AG04450 (cell line): ENCODE measurements around the gene SAMSN1. TPM values are rescaled to one million over a fixed set of nuclear protein-coding genes. Genes with fewer than 3 reads are reported as not detected.

Experiments used
- CTCF ChIA-PET: fragments of 300-600, 350-600 bp; formaldehyde crosslinking; extraction: SDS; loops from one replicate; lab custom pipeline; 2022; ENCODE audit warnings: antibody characterized with exemption, inconsistent platforms; lab: Charles Lee
- POLR2A ChIA-PET: fragments of 350-600 bp; formaldehyde crosslinking; extraction: SDS; loops from one replicate; lab custom pipeline; 2021; ENCODE audit warnings: antibody characterized with exemption, inconsistent platforms; lab: Yijun Ruan, JAX
- DNase-seq: peaks from one replicate; pipeline ENCODE4 v3.0.0-alpha.2; 2011; ENCODE audit warnings: low read depth, low spot score
- H3K27ac ChIP-seq: one replicate; pipeline ENCODE4 v1.5.1; 2012; ENCODE audit warnings: low read depth, low read length, control low read depth
- H3K27me3 ChIP-seq: one replicate; pipeline ENCODE4 v1.6.0; 2012; ENCODE audit warnings: low read length; ENCODE audit not compliant: control insufficient read depth, insufficient read depth
- H3K4me3 ChIP-seq: 2 replicates; pipeline ENCODE4 v1.5.1; 2011; ENCODE audit warnings: mild to moderate bottlenecking, low read depth, low read length, control low read depth
- H3K9me3 ChIP-seq: 2 replicates; pipeline ENCODE4 v1.5.1; 2012; ENCODE audit warnings: low read length; ENCODE audit not compliant: control insufficient read depth, insufficient read depth
- polyA plus RNA-seq: library from polyadenylated mRNA; depleted of rRNA; stranded (reverse); fragments of >200 nt; gene quantifications from 2 replicates; pipeline ENCODE4 v1.2.3, GENCODE V29; 2011
- TF ChIP-seq, protein P1 (sequence below): IDR thresholded peaks from 2 replicates; pipeline ENCODE4 v1.5.1; 2011; ENCODE audit warnings: low read depth, low read length, control low read depth, inconsistent platforms

SAMSN1 gene
- polyA plus RNA-seq, 1 experiment = not detected

DNA sequence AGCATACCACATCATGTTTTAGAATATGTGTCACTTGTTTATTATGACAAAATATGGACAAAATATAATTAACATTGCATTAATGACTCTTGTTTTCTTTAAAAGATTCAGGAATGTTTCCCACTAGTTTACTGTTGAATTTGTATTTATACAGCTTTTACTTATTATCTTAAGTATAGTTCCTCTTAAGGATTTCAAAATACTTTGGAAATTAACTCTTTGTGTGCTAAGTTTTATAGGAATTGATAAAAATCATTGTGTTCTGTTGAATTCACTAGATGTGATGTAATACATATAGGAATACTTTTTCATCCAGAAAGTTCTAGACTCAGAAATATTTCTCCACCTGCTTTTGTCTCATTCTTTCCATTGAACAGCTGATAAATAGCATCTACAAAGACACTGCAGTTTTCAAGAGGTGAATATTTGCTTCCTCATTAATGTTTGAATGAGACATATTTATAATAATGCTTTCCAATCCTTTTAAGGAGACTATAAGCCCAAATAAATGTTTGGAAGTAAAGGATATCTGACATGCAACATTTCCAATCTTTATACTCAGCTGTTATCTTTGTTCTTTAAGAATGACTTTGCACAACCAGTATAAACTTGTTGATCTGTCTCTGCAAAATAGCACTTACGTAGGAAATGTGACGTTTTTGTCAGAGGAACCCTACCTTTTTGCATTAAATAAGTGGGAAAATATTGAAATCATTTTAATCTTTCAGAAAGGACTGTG, 38.4 kb upstream of the SAMSN1 start:
- CTCF ChIA-PET = no interaction called here
- peaks cover 5% of the 10 kb centered on the region; the same call in 1 of the 2 replicates for H3K9me3 ChIP-seq
- DNase-seq = no peak
- TF ChIP-seq, protein P1, sequence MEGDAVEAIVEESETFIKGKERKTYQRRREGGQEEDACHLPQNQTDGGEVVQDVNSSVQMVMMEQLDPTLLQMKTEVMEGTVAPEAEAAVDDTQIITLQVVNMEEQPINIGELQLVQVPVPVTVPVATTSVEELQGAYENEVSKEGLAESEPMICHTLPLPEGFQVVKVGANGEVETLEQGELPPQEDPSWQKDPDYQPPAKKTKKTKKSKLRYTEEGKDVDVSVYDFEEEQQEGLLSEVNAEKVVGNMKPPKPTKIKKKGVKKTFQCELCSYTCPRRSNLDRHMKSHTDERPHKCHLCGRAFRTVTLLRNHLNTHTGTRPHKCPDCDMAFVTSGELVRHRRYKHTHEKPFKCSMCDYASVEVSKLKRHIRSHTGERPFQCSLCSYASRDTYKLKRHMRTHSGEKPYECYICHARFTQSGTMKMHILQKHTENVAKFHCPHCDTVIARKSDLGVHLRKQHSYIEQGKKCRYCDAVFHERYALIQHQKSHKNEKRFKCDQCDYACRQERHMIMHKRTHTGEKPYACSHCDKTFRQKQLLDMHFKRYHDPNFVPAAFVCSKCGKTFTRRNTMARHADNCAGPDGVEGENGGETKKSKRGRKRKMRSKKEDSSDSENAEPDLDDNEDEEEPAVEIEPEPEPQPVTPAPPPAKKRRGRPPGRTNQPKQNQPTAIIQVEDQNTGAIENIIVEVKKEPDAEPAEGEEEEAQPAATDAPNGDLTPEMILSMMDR = no peak
- no peak overlapping the region for H3K4me3 ChIP-seq
- POLR2A ChIA-PET = no interaction called here
- no peaks in the 10 kb centered on the region for H3K27me3 ChIP-seq
- no peak overlapping the region for H3K27ac ChIP-seq

DNA sequence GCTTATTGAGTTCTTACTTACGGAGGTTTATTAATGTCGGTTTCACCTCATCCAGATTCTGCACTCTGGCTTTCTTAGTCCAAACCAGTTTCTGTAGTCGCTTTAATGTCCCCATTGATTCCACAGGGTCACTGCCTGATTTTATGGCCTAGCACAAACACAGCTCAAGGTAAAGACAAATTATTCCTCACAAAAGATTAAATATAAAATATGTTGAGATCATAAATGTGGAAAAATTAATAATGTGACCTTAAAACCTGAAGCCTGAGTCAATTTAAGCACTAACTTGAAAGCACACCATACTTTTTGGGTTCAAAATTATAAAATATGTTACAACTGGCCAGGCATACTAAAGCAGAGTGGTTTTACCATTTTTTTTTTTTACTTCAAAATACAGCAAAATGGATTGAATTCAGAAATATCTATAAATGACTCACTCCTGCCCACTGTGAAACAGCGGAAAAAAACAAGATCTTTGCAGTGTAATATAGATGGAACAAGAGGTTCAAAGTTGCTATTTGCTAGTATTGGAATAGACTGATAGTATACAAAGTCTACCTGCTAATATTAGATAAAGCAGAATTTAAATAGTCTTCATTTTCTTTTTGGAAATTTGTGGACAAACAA, 37.6 kb upstream of the SAMSN1 start:
- ChIA-PET POLR2A (no interaction called here), CTCF (no interaction called here)
- H3K9me3 ChIP-seq = peaks cover 5% of the 10 kb centered on the region; the same call in 1 of the 2 replicates
- H3K4me3 ChIP-seq = no peak overlapping the region
- no peaks in the 10 kb centered on the region for H3K27me3 ChIP-seq
- no peak for DNase-seq
- TF ChIP-seq, protein P1 = no peak
- H3K27ac ChIP-seq = no peak overlapping the region

DNA sequence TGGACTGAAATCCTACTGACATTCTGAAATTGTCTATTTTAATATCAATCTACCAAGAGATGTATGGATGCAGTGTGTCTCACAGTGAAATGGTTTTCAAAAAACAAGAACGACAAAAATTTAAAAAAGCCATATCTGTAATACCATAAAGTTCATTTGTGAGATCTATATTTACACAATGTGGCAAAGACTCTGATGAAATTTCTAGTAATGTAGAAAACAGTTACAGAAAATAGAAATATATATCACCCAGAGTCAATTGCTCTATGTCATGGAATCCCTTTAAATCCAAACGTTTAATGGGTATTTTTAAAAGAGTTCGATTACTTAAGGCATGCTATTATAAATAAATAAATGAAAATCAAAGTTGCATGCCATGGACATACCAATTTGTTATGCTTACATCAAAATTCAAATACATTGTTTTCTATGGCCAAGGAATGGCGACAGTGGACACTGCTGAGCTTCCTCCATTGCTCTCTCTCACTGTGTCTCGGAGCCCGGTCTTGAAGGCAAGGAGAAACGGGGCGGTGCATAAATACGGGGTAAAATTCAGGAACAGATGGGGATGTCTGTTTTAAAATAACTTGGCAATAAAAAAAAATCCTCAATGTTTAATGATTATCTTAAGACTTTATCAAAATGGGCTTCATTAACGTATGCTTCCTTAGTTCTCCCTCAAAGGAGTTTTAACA, 37.0 kb upstream of the SAMSN1 start:
- POLR2A ChIA-PET = no interaction called here
- Histone ChIP-seq H3K4me3 (no peak overlapping the region), H3K27me3 (no peaks in the 10 kb centered on the region), H3K9me3 (peaks cover 5% of the 10 kb centered on the region; the same call in 1 of the 2 replicates), H3K27ac (no peak overlapping the region)
- CTCF ChIA-PET = no interaction called here
- DNase-seq = no peak
- TF ChIP-seq, protein P1 = no peak

DNA sequence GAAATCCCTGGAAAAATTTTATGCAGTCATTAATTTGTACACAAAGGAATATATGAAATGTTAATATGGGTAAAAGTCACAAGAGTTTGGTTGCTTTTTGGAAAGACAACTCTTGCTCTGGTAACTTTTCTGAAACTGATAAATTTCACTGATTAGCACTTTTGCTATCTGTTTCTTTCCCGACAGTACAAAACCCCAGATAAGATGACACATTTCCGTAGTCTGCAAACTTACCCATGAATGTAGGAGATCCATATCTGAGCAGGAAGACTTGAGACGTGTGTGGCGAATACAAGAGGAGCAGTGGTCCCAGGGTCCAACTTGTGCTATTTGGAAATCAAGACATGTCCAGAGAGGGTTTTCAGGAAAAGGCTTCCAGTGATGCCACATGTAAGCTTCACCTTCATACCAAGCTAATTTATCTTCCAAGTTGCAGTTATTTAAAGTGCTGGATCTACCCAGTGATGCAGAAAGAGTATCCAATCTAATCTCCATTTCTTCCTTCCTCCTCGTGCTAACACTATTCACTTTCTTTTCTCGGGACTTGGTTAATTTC, 35.9 kb upstream of the SAMSN1 start:
- Histone ChIP-seq H3K27me3 (no peaks in the 10 kb centered on the region), H3K27ac (no peak overlapping the region), H3K4me3 (no peak overlapping the region), H3K9me3 (peaks cover 5% of the 10 kb centered on the region; the same call in 1 of the 2 replicates)
- ChIA-PET CTCF (no interaction called here), POLR2A (no interaction called here)
- DNase-seq = no peak
- TF ChIP-seq, protein P1 = no peak

DNA sequence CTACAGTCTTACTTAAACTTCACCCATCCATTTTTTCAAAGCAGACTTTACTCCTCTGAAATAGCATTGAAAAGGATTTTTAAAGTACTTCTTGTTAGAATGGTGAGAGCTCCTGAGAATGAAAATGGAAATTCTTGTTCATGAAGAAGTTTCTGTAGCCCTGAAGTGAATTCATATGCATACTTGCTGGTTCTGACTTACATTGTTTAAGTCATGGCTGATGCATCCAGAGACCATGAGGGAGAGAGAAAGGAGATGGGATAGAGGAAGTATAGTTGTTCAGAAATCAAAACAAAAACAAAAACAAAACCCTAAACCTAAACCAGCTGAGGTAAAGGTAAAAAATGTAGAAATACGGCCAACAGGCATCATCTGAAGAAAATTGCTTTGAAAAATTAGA, 27.1 kb upstream of the SAMSN1 start:
- Histone ChIP-seq H3K4me3 (no peak overlapping the region), H3K9me3 (no peaks in the 10 kb centered on the region), H3K27ac (no peak overlapping the region), H3K27me3 (no peaks in the 10 kb centered on the region)
- no peak for DNase-seq
- CTCF ChIA-PET = no interaction called here
- POLR2A ChIA-PET = no interaction called here
- TF ChIP-seq, protein P1 = no peak
